K562 (cell line): Measurements from ENCODE around the gene KIF5A.

ENCODE experiments used
- CEBPB ChIP-seq: fragments of 450-650 bp; IDR thresholded peaks from 2 replicates; pipeline ENCODE4 v1.6.1; 2016; ENCODE audit warnings: missing genetic modification characterization, missing compliant biosample characterization
- CTCF ChIP-seq, 3 experiments: IDR thresholded peaks in 2 of 3; conservative IDR thresholded peaks in 1 of 3; 2 replicates each; pipeline ENCODE4 v1.5.1; 2011 to 2012; ENCODE audit warnings: low read length in 3 of 3, mild to moderate bottlenecking in 3 of 3, control low read depth in 2 of 3, improper control_type of control experiment in 1 of 3, inconsistent platforms in 1 of 3, low read depth in 1 of 3, mixed read lengths in 1 of 3, moderate library complexity in 1 of 3; ENCODE audit not compliant: insufficient read depth in 2 of 3
- ELF4 ChIP-seq: fragments of 450-650 bp; formaldehyde crosslinking; IDR thresholded peaks from 2 replicates; pipeline ENCODE4 v1.4.0; 2022; ENCODE audit warnings: missing genetic modification characterization
- HDAC3 ChIP-seq: fragments of 450-650 bp; IDR thresholded peaks from 2 replicates; pipeline ENCODE4 v1.6.1; 2018; ENCODE audit warnings: borderline replicate concordance, mild to moderate bottlenecking, moderate library complexity; ENCODE audit not compliant: partially characterized antibody
- NR0B1 ChIP-seq: fragments of 450-650 bp; IDR thresholded peaks from one replicate; pipeline ENCODE4 v1.6.1; 2018; ENCODE audit warnings: mild to moderate bottlenecking, moderate library complexity; ENCODE audit not compliant: partially characterized antibody
- POLR2A ChIP-seq: fragments of 450-650 bp; conservative IDR thresholded peaks from 2 replicates; pipeline ENCODE4 v1.6.1; 2016
- REST ChIP-seq, 2 experiments: fragments of 450-650 bp; formaldehyde crosslinking in 1 of 2; IDR thresholded peaks; 2 replicates each; pipeline versions ENCODE4 v1.4.0 to v1.6.1; 2014 to 2020; ENCODE audit warnings: mild to moderate bottlenecking in 2 of 2, borderline replicate concordance in 1 of 2, low read depth in 1 of 2
- SP2 ChIP-seq: IDR thresholded peaks from 2 replicates; pipeline ENCODE4 v1.6.1; 2011; ENCODE audit warnings: mild to moderate bottlenecking, low read depth, low read length, moderate library complexity; ENCODE audit not compliant: poor library complexity, severe bottlenecking; ENCODE audit errors: extremely low read depth
- TBL1XR1 ChIP-seq, 2 experiments: IDR thresholded peaks; 2 replicates each; pipeline ENCODE4 v1.6.1; 2012; ENCODE audit warnings: improper control_type of control experiment in 2 of 2, low read length in 2 of 2, mild to moderate bottlenecking in 1 of 2
- TCF7 ChIP-seq: sonication (generic); IDR thresholded peaks from 2 replicates; pipeline ENCODE4 v1.6.1; 2016; ENCODE audit warnings: antibody characterized with exemption, borderline replicate concordance
- TEAD4 ChIP-seq, 2 experiments: sonication (generic) in 1 of 2; formaldehyde crosslinking in 1 of 2; IDR thresholded peaks; 2 replicates each; pipeline versions ENCODE4 v1.6.1 to v1.8.0; 2012 to 2022; ENCODE audit warnings: borderline replicate concordance in 1 of 2, inconsistent platforms in 1 of 2, low read length in 1 of 2, mild to moderate bottlenecking in 1 of 2, missing genetic modification reagents in 1 of 2
- ZBTB33 ChIP-seq: sonication (generic); formaldehyde crosslinking; IDR thresholded peaks from 2 replicates; pipeline ENCODE4 v1.8.1; 2023; ENCODE audit warnings: mild to moderate bottlenecking, missing genetic modification reagents
- ZFP91 ChIP-seq: sonication (generic); formaldehyde crosslinking; IDR thresholded peaks from 2 replicates; pipeline ENCODE4 v1.8.0; 2022; ENCODE audit warnings: mild to moderate bottlenecking, missing genetic modification reagents
- ZNF449 ChIP-seq: fragments of 250-450 bp; sonication (Bioruptor Pico); IDR thresholded peaks from 2 replicates; pipeline ENCODE4 v1.8.0; 2022; ENCODE audit warnings: moderate library complexity, mild to moderate bottlenecking, inconsistent platforms

- TF ChIP-seq TBL1XR1 (IDR thresholded peaks at IDR 0.05; ENCODE audit: low read length in 2 of 2) (no peak), ZBTB33 (CRISPR knock-in tag) (no peak), HDAC3 (no peak), TEAD4 (IDR thresholded peaks at IDR 0.05; ENCODE audit: low read length) (no peak), TEAD4 (CRISPR knock-in tag; IDR thresholded peaks at IDR 0.05; ENCODE audit: borderline replicate concordance) (no peak), POLR2A (peak; percentile 55), CEBPB (tag) (no peak), SP2 (no peak), ELF4 (CRISPR knock-in tag) (no peak), REST (IDR thresholded peaks at IDR 0.05; ENCODE audit: borderline replicate concordance) (no peak), REST (CRISPR knock-in tag; IDR thresholded peaks at IDR 0.05; ENCODE audit: low read depth) (no peak), NR0B1 (no peak), CTCF (IDR thresholded peaks at IDR 0.05 in 2 of 3, conservative IDR thresholded peaks at IDR 0.05 in 1 of 3; ENCODE audit: insufficient read depth in 2 of 3, low read depth in 1 of 3, low read length in 3 of 3) (no peak), ZFP91 (CRISPR knock-in tag) (no peak), ZNF449 (CRISPR knock-in tag) (no peak), TCF7 (no peak)
Measured at GRCh38 chr12:57523706-57524614, 25.9 kb upstream of the KIF5A start.
